Activated CD8-positive, alpha-beta memory T cell treated with anti-CD3 and anti-CD28 coated beads, Interleukin-2, amount 50 U/mL, for 24 hours (primary cell): Measurements from ENCODE around the gene KCTD14.
"Not testable (repeated sequence)": the region's sequence is repeated elsewhere in the genome, so short reads cannot be mapped to it uniquely, and the experiment has no call there.

Experiments used
- DNase-seq: peaks from one replicate; pipeline ENCODE4 v3.0.0-alpha.2; 2020; ENCODE audit errors: extremely low read depth

KCTD14 gene

GRCh38 chr11:78023426-78023825 lies 350 bp upstream of the KCTD14 start:
- DNase-seq, result no peak

- DNase-seq, result no peak
Observed at GRCh38 chr11:78021611-78022010, 1.5 kb downstream of the KCTD14 start.

GRCh38 chr11:78020246-78020645 lies 2.8 kb downstream of the KCTD14 start:
- no peak for DNase-seq

- DNase-seq, result no peak
Observed at GRCh38 chr11:78019808-78020207, 3.3 kb downstream of the KCTD14 start.

GRCh38 chr11:78015878-78016277 lies 7.2 kb downstream of the KCTD14 start:
- DNase-seq, result no peak

DNA sequence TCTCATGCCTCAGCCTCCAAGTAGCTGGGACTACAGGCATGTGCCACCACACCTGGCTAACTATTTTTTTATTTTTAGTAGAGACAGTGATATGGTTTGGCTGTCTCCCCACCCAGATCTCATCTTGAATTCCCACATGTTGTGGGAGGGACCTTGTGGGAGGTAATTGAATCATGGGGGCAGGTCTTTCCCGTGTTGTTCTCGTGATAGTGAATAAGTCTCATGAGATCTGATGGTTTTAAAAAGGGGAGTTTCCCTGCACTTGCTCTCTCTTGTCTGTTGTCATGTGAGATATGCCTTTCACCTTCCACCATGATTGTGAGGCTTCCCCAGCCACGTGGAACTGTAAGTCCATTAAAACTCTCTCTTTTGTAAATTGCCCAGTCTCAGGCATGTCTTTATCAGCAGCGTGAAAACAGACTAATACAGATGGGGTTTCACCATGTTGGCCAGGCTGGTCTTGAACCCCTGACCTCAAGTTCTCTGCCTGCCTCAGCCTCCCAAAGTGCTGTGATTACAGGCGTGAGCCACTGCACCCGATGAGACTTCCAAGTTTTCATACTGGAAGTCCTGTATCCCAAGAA lies 8.0 kb downstream of the KCTD14 start:
- DNase-seq, result not testable (repeated sequence)

DNA sequence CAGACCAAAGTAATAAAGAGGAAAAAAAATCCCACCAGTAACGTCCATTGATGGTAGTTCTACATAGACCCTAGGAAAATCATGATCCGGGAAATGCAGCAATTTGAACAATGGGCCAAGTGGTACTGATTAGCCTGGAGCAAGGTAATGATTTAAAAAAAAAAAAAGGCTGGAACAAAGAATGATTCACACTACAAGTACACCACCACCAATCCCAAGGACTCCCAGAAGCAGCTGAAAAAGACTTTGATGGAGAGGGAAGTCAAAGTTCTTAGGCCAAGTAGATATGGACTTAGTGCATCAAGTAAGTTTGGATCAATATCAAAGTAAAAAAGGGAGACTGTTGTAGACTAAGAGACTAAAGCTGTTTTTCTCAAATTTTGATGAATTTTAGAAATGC lies 11.8 kb downstream of the KCTD14 start:
- DNase-seq, result no peak

GRCh38 chr11:78010755-78011154 lies 12.3 kb downstream of the KCTD14 start:
- no peak for DNase-seq

DNA sequence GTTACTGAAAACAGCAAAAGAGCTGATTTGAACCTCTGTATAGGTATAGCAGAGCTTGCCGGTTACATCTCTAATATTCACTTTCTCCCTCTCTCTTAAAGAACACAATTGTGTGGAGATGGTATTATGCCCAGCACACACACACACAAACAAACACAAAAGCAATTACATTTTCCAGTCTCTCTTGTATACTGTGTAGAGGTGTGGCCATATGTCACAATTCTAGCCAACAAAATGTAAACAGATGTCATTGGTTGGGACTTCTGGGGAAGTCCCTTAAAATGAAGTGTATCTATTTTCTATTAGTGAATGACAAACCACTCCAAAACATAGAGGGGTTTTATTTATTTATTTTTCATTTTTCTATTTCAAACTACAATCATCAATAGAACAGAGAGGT lies 12.8 kb downstream of the KCTD14 start:
- no peak for DNase-seq

DNA sequence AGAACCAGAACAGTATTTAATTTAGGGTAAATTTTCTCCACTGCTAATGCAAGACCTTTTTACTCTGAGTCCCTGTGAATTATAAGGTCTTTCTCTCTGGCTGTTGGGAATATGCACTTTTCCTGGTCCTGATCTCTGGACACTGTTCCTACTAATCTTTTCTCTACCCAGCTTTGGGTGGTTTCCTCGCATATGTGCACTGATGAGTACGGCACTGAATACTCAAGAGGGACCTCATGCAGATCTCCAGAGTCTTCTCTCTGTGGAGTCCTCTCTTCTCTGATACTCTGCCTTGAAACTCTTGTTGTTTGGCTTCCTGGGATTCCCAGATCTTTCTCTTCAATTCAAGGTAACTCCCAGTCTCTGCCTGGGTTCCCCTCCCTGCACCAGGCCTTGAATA lies 14.0 kb downstream of the KCTD14 start:
- no peak for DNase-seq

DNA sequence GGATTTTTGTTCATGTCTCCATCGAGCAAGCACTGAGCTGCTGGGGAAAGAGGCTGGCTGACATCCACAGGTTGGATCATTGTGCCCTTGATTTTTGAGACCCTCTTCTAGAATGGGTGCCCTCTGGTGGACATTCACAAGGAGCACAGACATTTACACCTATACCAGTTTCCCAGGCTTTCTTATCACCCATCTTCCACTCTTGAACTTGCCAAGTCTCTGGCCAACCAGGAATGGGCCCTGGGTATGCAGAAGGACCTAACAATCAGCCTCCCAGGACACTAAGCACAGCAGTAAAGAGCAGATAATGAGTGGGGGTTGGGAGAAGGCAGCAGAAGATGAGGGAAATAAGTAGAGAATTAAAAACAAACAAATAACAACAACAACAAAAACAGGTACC lies 22.9 kb downstream of the KCTD14 start:
- DNase-seq, result no peak

- DNase-seq, result no peak
Observed at GRCh38 chr11:77999446-78000030, 23.5 kb downstream of the KCTD14 start.

- DNase-seq, result peak; percentile 97
Observed at GRCh38 chr11:77994434-77995362, 28.4 kb downstream of the KCTD14 start, which contains the start of gene INTS4. TSS of gene INTS4 (minus strand) at chr11:77994668. CDS start at chr11:77994643, 25 bp downstream.

DNA sequence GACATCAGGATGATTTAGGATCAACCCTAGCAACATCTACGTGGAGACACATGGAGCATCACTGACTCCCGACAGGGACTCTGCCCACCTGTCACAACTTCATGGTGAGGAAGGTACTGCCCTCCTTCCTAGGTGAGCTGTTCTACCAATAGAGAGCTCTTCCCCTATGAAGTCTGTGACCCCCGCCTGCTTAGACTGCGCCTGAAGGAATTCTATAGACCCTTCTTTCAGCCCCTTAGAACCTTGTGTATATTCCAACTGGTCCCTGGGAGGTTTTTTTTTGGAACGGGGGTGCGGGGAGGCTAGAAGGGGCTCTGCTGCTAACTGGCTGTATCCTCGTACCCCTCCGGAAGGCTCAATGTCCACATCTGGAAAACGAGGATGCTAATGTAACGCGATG lies 29.2 kb downstream of the KCTD14 start:
- no peak for DNase-seq

DNA sequence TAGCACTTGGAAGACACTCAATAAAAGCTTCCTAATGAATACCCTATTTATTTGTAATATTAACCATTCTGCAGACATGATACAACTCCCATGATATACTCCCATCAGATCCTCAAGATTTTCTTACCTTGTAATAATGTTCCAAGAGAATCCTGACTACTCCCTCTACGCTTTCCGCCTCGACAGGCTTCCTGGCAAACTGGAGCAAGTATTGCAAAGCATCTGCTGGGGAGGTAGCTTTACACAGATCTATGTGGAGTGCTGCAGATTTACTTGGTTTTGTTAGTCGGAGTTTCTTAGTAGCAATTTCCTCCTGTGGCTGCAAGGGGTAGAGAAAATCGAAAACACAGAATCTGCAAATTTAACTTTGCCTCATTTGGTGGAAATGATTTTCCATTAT lies 32.1 kb downstream of the KCTD14 start:
- no peak for DNase-seq

GRCh38 chr11:77986456-77986855 lies 36.6 kb downstream of the KCTD14 start:
- not testable (repeated sequence) for DNase-seq

GRCh38 chr11:77981346-77981947 lies 41.6 kb downstream of the KCTD14 start:
- no peak for DNase-seq

DNA sequence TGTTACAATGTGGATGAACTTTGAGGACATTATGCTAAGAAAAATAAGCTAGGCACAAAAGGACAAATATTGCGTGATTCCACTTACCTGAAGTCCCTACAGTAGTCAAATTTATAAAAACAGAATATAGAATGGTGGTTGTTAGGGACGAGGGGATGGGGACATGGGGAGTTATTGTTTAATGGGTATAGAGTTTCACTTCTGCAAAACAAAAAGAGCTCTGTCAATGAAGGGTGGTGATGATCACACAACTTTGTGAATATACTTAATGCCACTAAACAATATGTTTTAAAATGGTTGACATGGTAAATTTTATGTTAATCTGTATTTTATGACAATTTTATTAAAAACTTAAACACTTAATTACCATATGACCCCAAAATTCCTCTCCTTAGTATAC lies 54.7 kb downstream of the KCTD14 start:
- no peak for DNase-seq

GRCh38 chr11:77967753-77968152 lies 55.3 kb downstream of the KCTD14 start:
- no peak for DNase-seq

- DNase-seq, result no peak
Observed at GRCh38 chr11:77967121-77967520, 56.0 kb downstream of the KCTD14 start.

GRCh38 chr11:77966338-77966737 lies 56.7 kb downstream of the KCTD14 start:
- DNase-seq, result no peak
